WTC11 (cell line): Measurements from ENCODE around the gene ARG2. TPM values are rescaled to one million over a fixed set of nuclear protein-coding genes. Genes with fewer than 3 reads are reported as not detected.

Experiments
- ATAC-seq: fragments of 200-7000 bp; cut with Tn5 transposase; 2 replicates; pipeline ENCODE4 v1.10.0; 2021; ENCODE audit warnings: mild to moderate bottlenecking, moderate library complexity
- CTCF ChIA-PET: fragments of 300-600 bp; sonication (Branson Sonifier 250); formaldehyde crosslinking; loops from one replicate; lab custom pipeline; 2021; ENCODE audit warnings: antibody characterized with exemption; lab: Charles Lee
- POLR2A ChIA-PET: fragments of 350-600 bp; sonication (Branson Sonifier 250); formaldehyde crosslinking; loops from one replicate; lab custom pipeline; 2021; ENCODE audit warnings: antibody characterized with exemption; lab: Charles Lee
- DNase-seq: peaks from one replicate; pipeline ENCODE4 v3.0.0; 2021; ENCODE audit warnings: low spot score
- H3K27ac Mint-ChIP-seq: 2 replicates; pipeline ENCODE4 v1.8.0; 2021; ENCODE audit warnings: mixed read lengths
- H3K27me3 Mint-ChIP-seq: 2 replicates; pipeline ENCODE4 v1.8.0; 2021; ENCODE audit warnings: low read depth, mild to moderate bottlenecking, moderate library complexity, mixed read lengths
- H3K36me3 Mint-ChIP-seq: 2 replicates; pipeline ENCODE4 v1.8.0; 2021; ENCODE audit warnings: mixed read lengths
- H3K4me1 Mint-ChIP-seq: 2 replicates; pipeline ENCODE4 v1.8.0; 2022; ENCODE audit warnings: mixed read lengths
- H3K4me3 Mint-ChIP-seq: 2 replicates; pipeline ENCODE4 v1.8.0; 2021; ENCODE audit warnings: mild to moderate bottlenecking, moderate library complexity, mixed read lengths
- H3K9me3 Mint-ChIP-seq: 2 replicates; pipeline ENCODE4 v1.8.0; 2021; ENCODE audit warnings: mixed read lengths
- CBFB ChIP-seq: sonication (generic); formaldehyde crosslinking; IDR thresholded peaks from 2 replicates; pipeline ENCODE4 v1.8.1; 2022; ENCODE audit warnings: mild to moderate bottlenecking, low read depth, missing genetic modification reagents
- E2F5 ChIP-seq: sonication (generic); formaldehyde crosslinking; IDR thresholded peaks from 2 replicates; pipeline ENCODE4 v1.8.1; 2022; ENCODE audit warnings: mild to moderate bottlenecking, moderate library complexity, missing genetic modification reagents
- EMX1 ChIP-seq: fragments of 250-450 bp; sonication (Bioruptor Pico); IDR thresholded peaks from 2 replicates; pipeline ENCODE4 v1.8.0; 2021; ENCODE audit warnings: mild to moderate bottlenecking
- ETV6 ChIP-seq: sonication (generic); formaldehyde crosslinking; IDR thresholded peaks from 2 replicates; pipeline ENCODE4 v1.8.1; 2022; ENCODE audit warnings: mild to moderate bottlenecking, missing genetic modification reagents
- FOXK1 ChIP-seq: sonication (generic); formaldehyde crosslinking; IDR thresholded peaks from 2 replicates; pipeline ENCODE4 v1.8.0; 2022; ENCODE audit warnings: mild to moderate bottlenecking, moderate library complexity, missing genetic modification reagents
- KAT7 ChIP-seq: sonication (generic); formaldehyde crosslinking; IDR thresholded peaks from 2 replicates; pipeline ENCODE4 v1.8.1; 2023; ENCODE audit warnings: missing genetic modification reagents, mild to moderate bottlenecking, borderline replicate concordance
- NR2C2 ChIP-seq: sonication (generic); formaldehyde crosslinking; IDR thresholded peaks from 2 replicates; pipeline ENCODE4 v1.8.0; 2022; ENCODE audit warnings: mild to moderate bottlenecking, missing genetic modification reagents
- RELA ChIP-seq: sonication (generic); formaldehyde crosslinking; IDR thresholded peaks from 2 replicates; pipeline ENCODE4 v1.8.1; 2022; ENCODE audit warnings: missing genetic modification reagents, mild to moderate bottlenecking, borderline replicate concordance
- SP1 ChIP-seq: sonication (generic); formaldehyde crosslinking; conservative IDR thresholded peaks from 2 replicates; pipeline ENCODE4 v1.8.1; 2022; ENCODE audit warnings: missing genetic modification reagents
- TCF7 ChIP-seq: sonication (generic); formaldehyde crosslinking; IDR thresholded peaks from 2 replicates; pipeline ENCODE4 v1.8.0; 2022; ENCODE audit warnings: mild to moderate bottlenecking, low read depth, missing genetic modification reagents, moderate library complexity
- ZMAT4 ChIP-seq: fragments of 250-450 bp; sonication (Bioruptor Pico); IDR thresholded peaks from 2 replicates; pipeline ENCODE4 v1.9.0; 2021; ENCODE audit warnings: mild to moderate bottlenecking
- total RNA-seq: library from RNA; stranded (reverse); gene quantifications from 3 replicates; pipeline ENCODE4 v1.2.3, GENCODE V29; 2021
- TF ChIP-seq, protein P1 (sequence below): sonication (generic); formaldehyde crosslinking; IDR thresholded peaks from 2 replicates; pipeline ENCODE4 v1.8.0; 2023; ENCODE audit warnings: missing genetic modification reagents, mild to moderate bottlenecking, borderline replicate concordance
- TF ChIP-seq, protein P2 (sequence below): sonication (generic); formaldehyde crosslinking; IDR thresholded peaks from 2 replicates; pipeline ENCODE4 v1.8.1; 2022; ENCODE audit warnings: missing genetic modification reagents, borderline replicate concordance
- TF ChIP-seq, protein P3 (sequence below): sonication (generic); formaldehyde crosslinking; IDR thresholded peaks from 2 replicates; pipeline ENCODE4 v1.8.1; 2023; ENCODE audit warnings: mild to moderate bottlenecking, missing genetic modification reagents, moderate library complexity
- TF ChIP-seq, protein P4 (sequence below): sonication (generic); formaldehyde crosslinking; IDR thresholded peaks from 2 replicates; pipeline ENCODE4 v1.8.1; 2023; ENCODE audit warnings: mild to moderate bottlenecking, missing genetic modification reagents, moderate library complexity

ARG2 gene
- total RNA-seq, 1 experiment from 2014 or later, result 29.8 TPM

GRCh38 chr14:67572608-67573007, 47.1 kb upstream of the ARG2 start (continued):
- no peak for TF ChIP-seq KAT7 (CRISPR knock-in tag)
- TF ChIP-seq, protein P1, sequence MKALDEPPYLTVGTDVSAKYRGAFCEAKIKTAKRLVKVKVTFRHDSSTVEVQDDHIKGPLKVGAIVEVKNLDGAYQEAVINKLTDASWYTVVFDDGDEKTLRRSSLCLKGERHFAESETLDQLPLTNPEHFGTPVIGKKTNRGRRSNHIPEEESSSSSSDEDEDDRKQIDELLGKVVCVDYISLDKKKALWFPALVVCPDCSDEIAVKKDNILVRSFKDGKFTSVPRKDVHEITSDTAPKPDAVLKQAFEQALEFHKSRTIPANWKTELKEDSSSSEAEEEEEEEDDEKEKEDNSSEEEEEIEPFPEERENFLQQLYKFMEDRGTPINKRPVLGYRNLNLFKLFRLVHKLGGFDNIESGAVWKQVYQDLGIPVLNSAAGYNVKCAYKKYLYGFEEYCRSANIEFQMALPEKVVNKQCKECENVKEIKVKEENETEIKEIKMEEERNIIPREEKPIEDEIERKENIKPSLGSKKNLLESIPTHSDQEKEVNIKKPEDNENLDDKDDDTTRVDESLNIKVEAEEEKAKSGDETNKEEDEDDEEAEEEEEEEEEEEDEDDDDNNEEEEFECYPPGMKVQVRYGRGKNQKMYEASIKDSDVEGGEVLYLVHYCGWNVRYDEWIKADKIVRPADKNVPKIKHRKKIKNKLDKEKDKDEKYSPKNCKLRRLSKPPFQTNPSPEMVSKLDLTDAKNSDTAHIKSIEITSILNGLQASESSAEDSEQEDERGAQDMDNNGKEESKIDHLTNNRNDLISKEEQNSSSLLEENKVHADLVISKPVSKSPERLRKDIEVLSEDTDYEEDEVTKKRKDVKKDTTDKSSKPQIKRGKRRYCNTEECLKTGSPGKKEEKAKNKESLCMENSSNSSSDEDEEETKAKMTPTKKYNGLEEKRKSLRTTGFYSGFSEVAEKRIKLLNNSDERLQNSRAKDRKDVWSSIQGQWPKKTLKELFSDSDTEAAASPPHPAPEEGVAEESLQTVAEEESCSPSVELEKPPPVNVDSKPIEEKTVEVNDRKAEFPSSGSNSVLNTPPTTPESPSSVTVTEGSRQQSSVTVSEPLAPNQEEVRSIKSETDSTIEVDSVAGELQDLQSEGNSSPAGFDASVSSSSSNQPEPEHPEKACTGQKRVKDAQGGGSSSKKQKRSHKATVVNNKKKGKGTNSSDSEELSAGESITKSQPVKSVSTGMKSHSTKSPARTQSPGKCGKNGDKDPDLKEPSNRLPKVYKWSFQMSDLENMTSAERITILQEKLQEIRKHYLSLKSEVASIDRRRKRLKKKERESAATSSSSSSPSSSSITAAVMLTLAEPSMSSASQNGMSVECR (CRISPR knock-in tag), result no peak
- no peak for TF ChIP-seq SP1 (CRISPR knock-in tag)
- TF ChIP-seq, protein P2, sequence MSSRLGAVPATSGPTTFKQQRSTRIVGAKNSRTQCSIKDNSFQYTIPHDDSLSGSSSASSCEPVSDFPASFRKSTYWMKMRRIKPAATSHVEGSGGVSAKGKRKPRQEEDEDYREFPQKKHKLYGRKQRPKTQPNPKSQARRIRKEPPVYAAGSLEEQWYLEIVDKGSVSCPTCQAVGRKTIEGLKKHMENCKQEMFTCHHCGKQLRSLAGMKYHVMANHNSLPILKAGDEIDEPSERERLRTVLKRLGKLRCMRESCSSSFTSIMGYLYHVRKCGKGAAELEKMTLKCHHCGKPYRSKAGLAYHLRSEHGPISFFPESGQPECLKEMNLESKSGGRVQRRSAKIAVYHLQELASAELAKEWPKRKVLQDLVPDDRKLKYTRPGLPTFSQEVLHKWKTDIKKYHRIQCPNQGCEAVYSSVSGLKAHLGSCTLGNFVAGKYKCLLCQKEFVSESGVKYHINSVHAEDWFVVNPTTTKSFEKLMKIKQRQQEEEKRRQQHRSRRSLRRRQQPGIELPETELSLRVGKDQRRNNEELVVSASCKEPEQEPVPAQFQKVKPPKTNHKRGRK, result no peak
- no peak for TF ChIP-seq CBFB (CRISPR knock-in tag)
- TF ChIP-seq E2F5, result no peak
- TF ChIP-seq, protein P3, sequence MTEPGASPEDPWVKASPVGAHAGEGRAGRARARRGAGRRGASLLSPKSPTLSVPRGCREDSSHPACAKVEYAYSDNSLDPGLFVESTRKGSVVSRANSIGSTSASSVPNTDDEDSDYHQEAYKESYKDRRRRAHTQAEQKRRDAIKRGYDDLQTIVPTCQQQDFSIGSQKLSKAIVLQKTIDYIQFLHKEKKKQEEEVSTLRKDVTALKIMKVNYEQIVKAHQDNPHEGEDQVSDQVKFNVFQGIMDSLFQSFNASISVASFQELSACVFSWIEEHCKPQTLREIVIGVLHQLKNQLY, result no peak
- no peak for TF ChIP-seq EMX1

GRCh38 chr14:67573228-67574010, 46.3 kb upstream of the ARG2 start:
- POLR2A ChIA-PET, result no interaction called here
- DNase-seq (no peak), ATAC-seq (no peak)
- TF ChIP-seq, protein P4, sequence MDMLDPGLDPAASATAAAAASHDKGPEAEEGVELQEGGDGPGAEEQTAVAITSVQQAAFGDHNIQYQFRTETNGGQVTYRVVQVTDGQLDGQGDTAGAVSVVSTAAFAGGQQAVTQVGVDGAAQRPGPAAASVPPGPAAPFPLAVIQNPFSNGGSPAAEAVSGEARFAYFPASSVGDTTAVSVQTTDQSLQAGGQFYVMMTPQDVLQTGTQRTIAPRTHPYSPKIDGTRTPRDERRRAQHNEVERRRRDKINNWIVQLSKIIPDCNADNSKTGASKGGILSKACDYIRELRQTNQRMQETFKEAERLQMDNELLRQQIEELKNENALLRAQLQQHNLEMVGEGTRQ (CRISPR knock-in tag), result no peak
- TF ChIP-seq ETV6 (CRISPR knock-in tag) (no peak), TCF7 (no peak), FOXK1 (CRISPR knock-in tag) (no peak), RELA (CRISPR knock-in tag) (no peak), NR2C2 (CRISPR knock-in tag) (no peak), ZMAT4 (CRISPR knock-in tag) (no peak)
- TF ChIP-seq, protein P3, result no peak
- no peaks in the 10 kb centered on the region for H3K27me3 Mint-ChIP-seq
- CTCF ChIA-PET, result interaction anchor here (1.1 to 8.0 kb wide), 5 partner anchors 42 to 153 kb away, joined by 3 to 173 read pairs (median 30); no protein-coding TSS in a partner anchor
- H3K36me3 Mint-ChIP-seq, result peaks cover 18% of the 10 kb centered on the region
- H3K4me3 Mint-ChIP-seq, result no peak overlapping the region
- no peak overlapping the region for H3K27ac Mint-ChIP-seq
- no peaks in the 10 kb centered on the region for H3K9me3 Mint-ChIP-seq
- H3K4me1 Mint-ChIP-seq, result peaks cover 2% of the 10 kb centered on the region; the same call in 1 of the 2 replicates
